IgD-negative memory B cell (primary cell): ENCODE measurements around the gene SMARCB1. TPM values are rescaled to one million over a fixed set of nuclear protein-coding genes. Genes with fewer than 3 reads are reported as not detected.

Source experiments
- H3K27ac Mint-ChIP-seq, 3 donors: one replicate each; pipeline ENCODE4 v1.8.0; 2020 to 2022; ENCODE audit warnings: mild to moderate bottlenecking in 3 of 3, mixed read lengths in 3 of 3, moderate library complexity in 1 of 3
- H3K27me3 Mint-ChIP-seq: one replicate; pipeline ENCODE4 v1.8.0; 2021; ENCODE audit warnings: mixed read lengths
- H3K36me3 Mint-ChIP-seq: one replicate; pipeline ENCODE4 v1.8.0; 2020; ENCODE audit warnings: mild to moderate bottlenecking, mixed read lengths
- H3K4me1 Mint-ChIP-seq, 3 donors: one replicate each; pipeline ENCODE4 v1.8.0; 2020 to 2022; ENCODE audit warnings: mixed read lengths in 3 of 3, mild to moderate bottlenecking in 1 of 3
- H3K4me3 Mint-ChIP-seq, 4 donors: one replicate each; pipeline ENCODE4 v1.8.0; 2020 to 2022; ENCODE audit warnings: mild to moderate bottlenecking in 4 of 4, mixed read lengths in 4 of 4, moderate library complexity in 3 of 4
- H3K9me3 Mint-ChIP-seq, 3 donors: one replicate each; pipeline ENCODE4 v1.8.0; 2020 to 2021; ENCODE audit warnings: mixed read lengths in 3 of 3, mild to moderate bottlenecking in 1 of 3
- polyA plus RNA-seq: library from polyadenylated mRNA; unstranded; fragments of 300-500 nt; fragmentation: Illumina TruSeq; gene quantifications from one replicate; pipeline ENCODE4 v1.2.3, GENCODE V29; 2021

The SMARCB1 gene
- polyA plus RNA-seq, 1 donor from 2014 or later, result 117 TPM

DNA sequence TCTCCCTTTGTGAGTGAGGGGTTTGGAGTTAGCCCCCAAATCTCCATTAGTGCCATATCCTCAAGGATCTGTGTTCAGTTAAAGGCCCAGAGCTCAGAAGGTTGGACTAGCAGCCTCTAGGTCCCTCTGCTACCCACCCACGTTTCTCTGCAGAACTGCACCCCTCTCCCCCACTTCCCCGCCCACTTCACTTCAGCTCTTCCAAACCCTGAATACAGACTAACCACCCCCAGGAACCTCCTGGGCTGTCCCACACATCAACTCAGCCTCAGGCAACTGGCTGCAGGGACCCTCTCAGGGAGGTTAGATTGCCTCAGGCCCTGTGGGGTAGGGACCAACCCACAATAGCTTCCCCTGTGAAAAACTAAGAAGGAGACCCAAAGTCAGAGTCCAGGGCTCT, 33.4 kb upstream of the SMARCB1 start:
- Mint-ChIP-seq H3K9me3 (no peaks in the 10 kb centered on the region), H3K36me3 (peaks cover 2% of the 10 kb centered on the region), H3K4me1 (peaks cover 27 to 33% (median 32%) of the 10 kb centered on the region in 3 donors), H3K27me3 (peaks cover 2% of the 10 kb centered on the region), H3K4me3 (peak overlapping the region; percentile 82 to 99 (median 94)), H3K27ac (peak overlapping the region; percentile 93 to 100 (median 99))

DNA sequence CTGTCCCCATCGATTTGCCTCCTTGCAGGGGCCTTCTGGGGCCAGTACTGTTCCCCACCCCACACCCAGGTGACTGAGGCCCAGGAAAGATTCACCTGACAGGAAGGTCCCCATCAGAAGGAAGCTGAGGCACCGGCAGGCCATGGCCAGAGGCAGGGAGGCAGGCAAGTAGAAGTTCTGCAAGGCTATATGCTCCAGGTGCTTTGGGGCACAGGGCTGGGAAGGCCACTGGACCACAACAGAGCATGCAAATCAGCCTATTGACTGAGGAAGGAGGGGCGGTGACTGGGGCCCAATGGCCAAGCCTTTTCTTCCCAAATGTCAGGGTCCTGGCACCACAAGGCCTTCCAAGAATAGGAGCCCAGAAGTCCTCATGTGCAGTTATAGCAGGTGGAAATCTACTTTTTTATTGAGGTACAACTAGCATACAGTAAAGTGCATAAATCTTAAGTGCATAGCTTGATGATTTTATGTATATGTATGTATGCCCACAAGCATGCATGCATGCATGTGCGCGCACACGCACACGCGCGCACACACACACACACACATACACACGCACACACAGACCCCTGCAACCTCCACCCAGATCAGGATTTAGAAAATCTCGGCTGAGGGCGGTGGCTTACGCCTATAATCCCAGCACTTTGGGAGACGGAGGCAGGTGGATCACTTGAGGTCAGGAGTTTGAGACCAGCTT, 32.4 kb upstream of the SMARCB1 start, which contains the start of gene VPREB3:
TSS of gene VPREB3 (minus strand) at position 206 of the 700 bp plus-strand sequence. CDS start at position 144, 62 bp downstream.
- H3K36me3 Mint-ChIP-seq, result peaks cover 2% of the 10 kb centered on the region
- H3K4me1 Mint-ChIP-seq, result peaks cover 27 to 33% (median 32%) of the 10 kb centered on the region in 3 donors
- H3K9me3 Mint-ChIP-seq, result no peaks in the 10 kb centered on the region
- peak within 1 kb of the TSS; percentile 82 to 99 (median 94) for H3K4me3 Mint-ChIP-seq
- H3K27me3 Mint-ChIP-seq, result peaks cover 2% of the 10 kb centered on the region
- H3K27ac Mint-ChIP-seq, result peak within 1 kb of the TSS; percentile 93 to 100 (median 99)

DNA sequence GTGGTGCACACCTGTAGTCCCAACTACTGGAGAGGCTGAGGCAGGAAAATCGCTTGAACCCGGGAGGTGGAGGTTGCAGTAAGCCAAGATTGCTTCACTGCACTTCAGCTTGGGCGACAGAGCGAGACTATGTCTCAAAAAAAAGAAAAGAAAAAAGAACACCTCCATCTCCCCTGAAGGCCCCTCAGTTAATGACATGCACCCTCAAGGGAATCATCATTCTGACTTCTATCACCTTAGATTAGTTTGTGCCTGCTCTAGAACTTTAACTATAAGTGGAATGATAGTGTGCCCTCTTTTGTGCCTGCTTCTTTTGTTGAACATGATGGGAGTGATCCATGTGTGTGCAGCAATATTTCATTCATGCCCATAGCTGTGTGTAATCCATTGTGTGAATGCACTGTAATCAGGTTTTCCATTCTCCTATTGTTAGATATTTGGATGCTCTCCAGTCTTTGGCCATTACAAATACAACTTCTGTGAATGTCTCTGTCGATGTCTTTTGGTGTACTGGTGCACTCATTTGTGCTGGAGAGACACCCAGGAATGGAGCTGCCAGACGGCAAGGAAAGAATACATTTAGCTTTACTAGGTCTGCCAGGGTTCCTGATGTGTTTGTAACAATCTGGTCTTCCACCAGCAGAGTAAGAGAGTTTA, 31.7 kb upstream of the SMARCB1 start:
- peak overlapping the region; percentile 78 to 99 (median 93) for H3K27ac Mint-ChIP-seq
- peaks cover 27 to 32% (median 28%) of the 10 kb centered on the region in 3 donors for H3K4me1 Mint-ChIP-seq
- peaks cover 2% of the 10 kb centered on the region for H3K36me3 Mint-ChIP-seq
- no peaks in the 10 kb centered on the region for H3K9me3 Mint-ChIP-seq
- peak overlapping the region; percentile 44 to 97 (median 76) for H3K4me3 Mint-ChIP-seq
- peaks cover 2% of the 10 kb centered on the region for H3K27me3 Mint-ChIP-seq

DNA sequence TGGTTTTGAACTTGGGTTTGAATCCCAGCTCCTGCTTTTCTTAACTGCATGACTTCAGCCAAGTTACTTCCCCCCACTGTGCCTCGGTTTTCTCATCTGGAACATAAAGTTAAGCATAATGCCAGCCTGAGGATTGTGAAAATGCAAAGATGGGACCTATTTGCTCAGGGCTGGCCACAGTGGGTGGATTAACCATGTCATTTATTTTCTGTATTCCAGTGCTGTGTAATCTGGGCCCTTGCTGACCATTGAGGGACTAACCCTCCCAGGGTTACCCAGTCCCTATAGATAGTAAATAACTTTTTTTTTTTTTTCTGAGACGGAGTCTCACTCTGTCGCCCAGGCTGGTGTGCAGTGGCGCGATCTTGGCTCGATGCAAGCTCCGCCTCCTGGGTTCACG, 31.1 kb upstream of the SMARCB1 start:
- Mint-ChIP-seq H3K4me3 (peak overlapping the region in 2 of 4 donors; percentile 9 to 82), H3K27me3 (peaks cover 2% of the 10 kb centered on the region), H3K27ac (peak overlapping the region in 2 of 3 donors; percentile 78 to 93), H3K4me1 (peaks cover 27 to 35% (median 27%) of the 10 kb centered on the region in 3 donors), H3K36me3 (peaks cover 2% of the 10 kb centered on the region), H3K9me3 (no peaks in the 10 kb centered on the region)

DNA sequence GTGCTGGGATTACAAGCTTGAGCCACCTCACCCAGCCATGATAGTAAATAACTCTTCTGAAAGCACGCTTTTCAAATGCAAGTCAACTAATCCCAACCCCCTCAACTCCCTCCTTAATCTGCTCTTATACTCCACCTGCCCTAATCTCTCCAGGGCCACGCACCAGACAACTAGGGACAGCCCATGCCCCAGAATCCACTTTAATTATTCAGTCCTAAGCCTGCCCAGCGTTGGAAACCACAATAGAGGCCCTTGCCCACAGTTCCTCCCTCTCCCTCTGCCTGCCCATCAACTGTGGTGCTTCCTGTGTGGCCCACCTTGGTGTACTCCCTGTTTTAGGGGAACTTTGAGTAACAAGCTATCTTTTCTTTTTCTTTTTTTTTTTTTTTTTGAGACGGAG, 29.9 kb upstream of the SMARCB1 start:
- H3K36me3 Mint-ChIP-seq, result peaks cover 4% of the 10 kb centered on the region
- H3K27ac Mint-ChIP-seq, result peak overlapping the region in 1 of 3 donors; percentile 58
- H3K9me3 Mint-ChIP-seq, result no peaks in the 10 kb centered on the region
- peaks cover 26 to 36% (median 27%) of the 10 kb centered on the region in 3 donors for H3K4me1 Mint-ChIP-seq
- H3K27me3 Mint-ChIP-seq, result peaks cover 2% of the 10 kb centered on the region
- H3K4me3 Mint-ChIP-seq, result peak overlapping the region in 3 of 4 donors; percentile 41 to 67 (median 56)

DNA sequence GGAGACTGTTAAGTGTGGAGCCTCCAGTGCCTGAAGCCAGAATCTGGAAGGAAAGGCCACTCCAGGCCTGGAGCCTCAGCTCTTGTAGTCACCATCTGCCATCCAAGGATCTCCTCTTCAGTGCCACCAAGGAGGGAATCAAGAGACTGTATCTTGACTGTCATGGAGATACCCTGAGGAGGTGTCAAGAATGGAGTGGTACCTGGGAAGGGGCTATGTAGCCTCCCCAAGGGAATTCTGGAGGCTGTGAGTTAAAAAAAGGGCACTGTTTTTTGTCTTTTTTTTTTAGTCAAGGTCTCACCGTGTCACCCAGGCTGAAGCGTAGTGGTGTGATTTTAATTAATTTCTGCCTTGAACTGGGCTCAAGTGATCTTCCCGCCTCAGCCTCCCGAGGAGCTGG, 27.2 kb upstream of the SMARCB1 start:
- Mint-ChIP-seq H3K4me1 (peaks cover 12 to 31% (median 27%) of the 10 kb centered on the region in 3 donors), H3K27ac (no peak overlapping the region), H3K36me3 (peaks cover 2% of the 10 kb centered on the region), H3K9me3 (no peaks in the 10 kb centered on the region), H3K4me3 (no peak overlapping the region), H3K27me3 (peaks cover 2% of the 10 kb centered on the region)

DNA sequence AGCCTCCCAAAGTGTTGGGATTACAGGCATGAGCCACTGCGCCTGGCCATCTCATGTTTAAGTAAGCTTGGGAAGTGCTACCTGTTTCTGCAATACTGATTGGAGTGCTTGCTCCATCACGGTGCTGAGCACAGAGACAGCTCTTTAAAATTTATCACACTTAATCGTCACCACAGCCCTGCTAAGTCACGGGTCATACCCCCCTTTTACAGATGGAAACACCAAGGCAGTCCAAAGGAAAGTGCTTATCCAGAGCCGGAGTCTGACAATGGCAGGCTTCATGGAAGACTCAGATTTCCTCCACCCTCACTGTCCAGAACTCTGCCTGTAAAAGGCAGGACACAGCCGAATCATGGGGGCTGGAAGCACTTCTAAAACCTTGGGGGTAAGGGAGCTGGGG, 26.7 kb upstream of the SMARCB1 start:
- Mint-ChIP-seq H3K4me3 (no peak overlapping the region), H3K9me3 (no peaks in the 10 kb centered on the region), H3K27me3 (peaks cover 1% of the 10 kb centered on the region), H3K27ac (no peak overlapping the region), H3K36me3 (peaks cover 2% of the 10 kb centered on the region), H3K4me1 (peaks cover 11 to 32% (median 28%) of the 10 kb centered on the region in 3 donors)

DNA sequence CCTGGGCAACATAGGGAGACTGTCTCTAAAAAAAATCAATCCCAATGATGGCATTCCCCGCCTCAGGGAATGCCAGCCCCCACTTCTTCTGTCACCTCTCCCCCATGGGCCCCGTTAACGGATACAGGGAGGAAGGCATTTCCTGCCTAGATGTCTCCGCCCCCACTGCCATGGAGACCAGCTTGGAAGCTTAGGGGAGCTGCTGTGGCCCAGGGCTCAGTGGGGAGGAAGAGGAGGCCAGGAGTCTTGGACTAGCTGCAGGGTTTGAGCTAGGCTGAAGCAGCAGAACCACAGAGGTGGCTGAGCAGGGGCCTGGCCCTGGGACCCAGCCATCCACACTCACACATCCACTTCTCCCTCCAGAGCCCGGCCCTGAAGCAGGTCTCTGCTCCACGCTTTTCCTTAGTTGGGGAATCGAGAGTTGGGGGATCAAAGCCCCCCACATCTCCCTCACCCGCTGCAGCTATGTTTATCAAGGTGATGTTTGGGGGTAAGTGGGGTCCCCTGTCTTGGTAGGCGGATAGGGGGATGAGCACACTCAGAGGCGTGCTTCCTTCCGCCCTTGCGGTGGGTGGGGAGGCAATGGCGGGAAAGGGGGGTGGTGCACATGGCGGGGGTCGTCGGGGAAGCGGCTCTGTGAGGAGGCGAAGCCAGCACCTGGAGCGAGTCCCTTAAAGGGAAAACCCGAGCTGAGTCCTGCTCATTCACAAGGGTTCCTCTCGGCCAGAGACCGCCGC, 23.8 kb upstream of the SMARCB1 start, which contains the start of gene C22orf15:
TSS of gene C22orf15 (plus strand) at position 149 of the 737 bp plus-strand sequence. CDS start at position 466, 317 bp downstream.
- Mint-ChIP-seq H3K36me3 (peaks cover 3% of the 10 kb centered on the region), H3K4me3 (peak within 1 kb of the TSS; percentile 65 to 89 (median 84))

DNA sequence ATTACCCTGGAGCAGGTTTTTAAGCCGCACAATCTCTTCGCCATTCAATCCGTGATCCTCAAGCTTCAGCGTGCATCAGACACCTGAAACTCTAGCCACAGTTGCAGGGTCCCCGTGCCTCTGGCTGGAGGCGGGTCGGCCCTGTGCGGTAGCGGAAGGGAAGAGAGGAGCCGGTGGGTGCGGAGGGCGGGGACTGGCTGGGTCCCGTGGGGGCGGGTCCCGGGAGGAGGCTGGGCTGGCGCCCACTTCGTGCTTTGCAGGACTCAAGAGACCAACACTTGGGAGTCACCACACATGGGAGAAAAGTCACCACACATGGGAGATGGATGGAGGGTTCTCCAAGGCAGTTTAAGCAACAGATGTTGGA, 23.2 kb upstream of the SMARCB1 start:
- peak overlapping the region; percentile 65 to 89 (median 80) for H3K4me3 Mint-ChIP-seq
- H3K36me3 Mint-ChIP-seq, result peaks cover 3% of the 10 kb centered on the region
- H3K4me1 Mint-ChIP-seq, result peaks cover 11 to 28% (median 25%) of the 10 kb centered on the region in 3 donors
- H3K27me3 Mint-ChIP-seq, result no peaks in the 10 kb centered on the region
- peak overlapping the region in 2 of 3 donors; percentile 43 to 71 for H3K27ac Mint-ChIP-seq
- no peaks in the 10 kb centered on the region for H3K9me3 Mint-ChIP-seq

More for the DNA sequence above, 23.8 kb upstream of the SMARCB1 start, which contains the start of gene C22orf15:
- peaks cover 11 to 28% (median 25%) of the 10 kb centered on the region in 3 donors for H3K4me1 Mint-ChIP-seq
- H3K27ac Mint-ChIP-seq, result peak within 1 kb of the TSS in 2 of 3 donors; percentile 43 to 71
- no peaks in the 10 kb centered on the region for H3K9me3 Mint-ChIP-seq
- H3K27me3 Mint-ChIP-seq, result no peaks in the 10 kb centered on the region

DNA sequence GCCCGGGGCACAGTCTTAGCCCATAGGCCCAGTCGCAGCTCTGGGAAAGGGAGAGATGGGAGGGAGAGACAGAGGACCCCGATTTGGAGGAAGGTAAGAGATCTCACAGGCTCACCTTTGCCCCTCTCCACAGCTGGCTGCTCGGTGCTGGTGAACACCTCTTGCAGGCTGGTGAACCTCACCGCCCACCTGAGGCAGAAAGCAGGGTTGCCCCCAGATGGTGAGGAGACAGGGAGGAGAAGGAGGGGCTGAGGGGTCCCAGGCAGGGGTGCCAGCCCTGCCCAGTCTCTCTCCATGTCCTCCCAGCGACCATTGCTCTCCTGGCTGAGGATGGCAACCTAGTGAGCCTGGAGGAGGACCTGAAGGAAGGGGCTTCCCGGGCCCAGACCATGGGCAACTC, 22.8 kb upstream of the SMARCB1 start:
- no peaks in the 10 kb centered on the region for H3K27me3 Mint-ChIP-seq
- peaks cover 11 to 28% (median 25%) of the 10 kb centered on the region in 3 donors for H3K4me1 Mint-ChIP-seq
- peaks cover 3% of the 10 kb centered on the region for H3K36me3 Mint-ChIP-seq
- H3K9me3 Mint-ChIP-seq, result no peaks in the 10 kb centered on the region
- peak overlapping the region; percentile 59 to 89 (median 80) for H3K4me3 Mint-ChIP-seq
- H3K27ac Mint-ChIP-seq, result peak overlapping the region in 2 of 3 donors; percentile 43 to 71

DNA sequence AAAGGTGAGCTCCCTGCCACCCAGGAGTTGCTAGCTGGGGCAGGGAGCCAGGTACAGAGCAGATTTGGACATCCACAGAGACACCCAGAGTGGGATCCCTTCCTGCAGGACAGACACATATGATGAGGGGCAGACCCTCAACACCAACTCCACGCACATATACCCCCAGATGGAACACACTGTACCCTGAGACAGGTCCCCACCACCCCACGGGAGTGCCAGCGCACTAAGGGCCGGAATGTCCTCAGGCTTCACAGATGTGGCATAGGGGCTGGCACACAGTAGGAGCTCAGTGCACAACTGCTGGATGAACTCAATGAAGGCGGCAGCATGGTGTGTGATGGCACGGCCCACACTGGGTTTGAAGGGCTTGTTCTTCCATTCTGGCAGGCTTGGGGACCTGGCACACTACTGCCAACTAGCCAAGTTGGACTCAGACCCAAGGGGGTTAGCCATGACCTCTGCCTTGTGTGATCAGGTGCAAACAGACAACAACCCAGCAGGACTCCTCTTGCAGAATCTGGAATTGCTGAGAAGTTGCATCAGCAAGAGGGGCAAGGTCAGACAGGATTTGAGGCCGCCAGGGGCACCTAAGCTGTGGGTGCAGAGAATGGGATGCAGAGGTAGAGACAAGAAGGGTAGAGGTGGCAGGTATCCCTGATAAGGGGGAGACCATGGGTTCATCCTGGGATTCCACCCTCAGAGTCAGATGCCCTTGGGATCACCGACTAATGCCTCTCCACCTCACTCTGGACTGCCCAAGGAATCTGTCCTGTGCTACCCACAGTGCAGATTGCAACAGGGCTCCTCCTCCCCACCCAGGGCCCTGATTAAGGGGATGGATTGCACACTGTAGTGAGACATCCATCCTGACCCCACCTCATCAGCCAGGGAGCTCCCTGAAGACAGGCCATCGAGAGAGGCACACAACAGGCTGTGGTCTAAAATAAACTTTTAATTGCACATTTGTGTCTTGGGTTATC, 21.6 kb upstream of the SMARCB1 start:
- peaks cover 3% of the 10 kb centered on the region for H3K36me3 Mint-ChIP-seq
- H3K4me1 Mint-ChIP-seq, result peaks cover 14 to 33% (median 27%) of the 10 kb centered on the region in 3 donors
- H3K27ac Mint-ChIP-seq, result peak overlapping the region in 1 of 3 donors; percentile 84
- no peaks in the 10 kb centered on the region for H3K9me3 Mint-ChIP-seq
- no peaks in the 10 kb centered on the region for H3K27me3 Mint-ChIP-seq
- peak overlapping the region in 3 of 4 donors; percentile 57 to 80 (median 79) for H3K4me3 Mint-ChIP-seq

DNA sequence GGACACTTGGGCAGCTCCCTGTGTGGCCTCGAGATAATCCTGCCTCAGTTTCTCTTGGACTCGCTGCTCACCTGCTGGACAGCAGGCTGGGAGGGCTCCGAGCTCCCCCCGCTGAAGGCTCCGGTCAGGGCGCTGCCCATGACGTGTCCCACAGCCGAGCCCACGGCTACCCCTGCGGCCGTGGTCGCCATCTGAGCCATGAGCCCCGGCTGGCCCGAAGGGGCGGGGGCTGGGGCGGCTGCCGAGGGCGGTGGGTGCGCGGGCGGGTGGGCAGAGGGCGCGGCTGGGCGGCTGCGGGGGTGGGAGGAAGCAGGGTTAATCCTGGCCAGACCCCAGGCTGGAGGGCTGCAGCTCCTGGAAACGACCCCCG, 19.5 kb upstream of the SMARCB1 start:
- Mint-ChIP-seq H3K27me3 (no peaks in the 10 kb centered on the region), H3K9me3 (no peaks in the 10 kb centered on the region), H3K4me1 (peaks cover 20 to 38% (median 25%) of the 10 kb centered on the region in 3 donors), H3K4me3 (peak overlapping the region; percentile 76 to 93 (median 88)), H3K36me3 (peaks cover 2% of the 10 kb centered on the region), H3K27ac (peak overlapping the region in 1 of 3 donors; percentile 77)

DNA sequence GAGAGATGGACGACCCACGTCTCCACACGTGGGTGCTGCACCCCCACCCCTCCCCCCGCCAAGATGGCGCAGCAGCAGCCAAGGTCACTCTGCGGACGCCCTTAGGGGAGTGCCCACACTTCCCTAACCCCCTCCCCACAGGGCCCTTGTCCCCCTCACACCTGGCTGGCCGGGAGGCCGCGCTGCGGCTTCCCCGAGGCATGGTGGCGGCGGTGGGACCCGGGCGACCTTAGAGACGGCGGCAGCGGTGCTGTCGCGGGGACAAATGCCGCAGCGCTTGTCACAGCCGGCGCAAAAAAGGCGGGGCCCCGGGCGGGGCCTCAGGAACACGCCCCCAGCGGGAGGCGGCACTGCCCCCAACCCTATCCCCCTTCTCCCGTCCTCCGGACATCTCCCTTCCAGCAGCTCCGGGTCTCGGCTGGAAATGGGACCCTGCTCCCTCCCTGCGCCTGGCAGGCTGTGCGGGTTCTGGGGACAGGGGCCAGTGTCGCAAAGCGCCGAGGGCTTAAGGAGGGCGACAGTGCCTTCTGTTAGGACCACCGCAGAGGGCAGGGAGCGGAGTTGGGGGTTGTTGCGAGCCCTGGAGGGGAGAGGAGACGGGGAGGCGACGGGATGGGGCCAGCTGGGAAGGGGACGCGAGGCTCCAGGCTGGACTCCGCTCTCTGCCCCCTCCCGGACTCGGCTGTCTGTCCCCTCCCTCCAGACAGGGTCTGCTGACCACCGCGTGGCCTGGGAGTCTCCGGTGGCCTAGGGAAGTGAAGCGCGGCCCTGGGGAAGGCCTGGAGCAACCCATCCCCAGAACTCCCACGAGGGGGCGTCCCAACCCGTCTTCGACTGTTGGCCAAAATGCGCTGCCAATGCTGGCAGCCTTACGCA, 18.9 kb upstream of the SMARCB1 start, which contains the start of gene CHCHD10:
TSS of gene CHCHD10 (minus strand) at position 300 of the 876 bp plus-strand sequence. CDS start at position 202, 98 bp downstream.
- no peaks in the 10 kb centered on the region for H3K9me3 Mint-ChIP-seq
- no peaks in the 10 kb centered on the region for H3K27me3 Mint-ChIP-seq
- H3K27ac Mint-ChIP-seq, result peak within 1 kb of the TSS; percentile 43 to 92 (median 77)
- peak within 1 kb of the TSS; percentile 82 to 94 (median 88) for H3K4me3 Mint-ChIP-seq
- H3K36me3 Mint-ChIP-seq, result peaks cover 2% of the 10 kb centered on the region
- H3K4me1 Mint-ChIP-seq, result peaks cover 20 to 33% (median 21%) of the 10 kb centered on the region in 3 donors
